NOMO-1 treated with dmso at 0.1 percent for 144 hours (cell line): ENCODE measurements around the gene DHX36.

Experiments used
- DNase-seq: peaks from one replicate; lab custom pipeline; 2025; ENCODE audit not compliant: unreplicated experiment; lab: John Stamatoyannopoulos, UW

The DHX36 gene

GRCh38 chr3:154294016-154294415 lies 30.3 kb downstream of the DHX36 start:
- DNase-seq = no peak

- DNase-seq = no peak
Observed at GRCh38 chr3:154290187-154290586, 34.1 kb downstream of the DHX36 start.

- DNase-seq = peak; percentile 35
Observed at GRCh38 chr3:154285221-154285620, 39.1 kb downstream of the DHX36 start.

- no peak for DNase-seq
Observed at GRCh38 chr3:154280161-154280560, 44.1 kb downstream of the DHX36 start.

- no peak for DNase-seq
Observed at GRCh38 chr3:154275965-154276364, 48.3 kb downstream of the DHX36 start.

- no peak for DNase-seq
Observed at GRCh38 chr3:154275292-154275691, 49.0 kb downstream of the DHX36 start.

- DNase-seq = no peak
Observed at GRCh38 chr3:154274348-154274747, 49.9 kb downstream of the DHX36 start.

- no peak for DNase-seq
Observed at GRCh38 chr3:154273381-154273780, 50.9 kb downstream of the DHX36 start.

GRCh38 chr3:154254527-154254926 lies 69.8 kb downstream of the DHX36 start:
- DNase-seq = no peak

- DNase-seq = peak; percentile 45
Observed at GRCh38 chr3:154252759-154253638, 71.3 kb downstream of the DHX36 start.

GRCh38 chr3:154251610-154252009 lies 72.7 kb downstream of the DHX36 start:
- DNase-seq = no peak

- DNase-seq = no peak
Observed at GRCh38 chr3:154250291-154250690, 74.0 kb downstream of the DHX36 start.

- DNase-seq = no peak
Observed at GRCh38 chr3:154247806-154248415, 76.4 kb downstream of the DHX36 start.

- no peak for DNase-seq
Observed at GRCh38 chr3:154244644-154245043, 79.6 kb downstream of the DHX36 start.

- DNase-seq = no peak
Observed at GRCh38 chr3:154243353-154243752, 80.9 kb downstream of the DHX36 start.

- DNase-seq = no peak
Observed at GRCh38 chr3:154242766-154243165, 81.5 kb downstream of the DHX36 start.

- no peak for DNase-seq
Observed at GRCh38 chr3:154241496-154241895, 82.8 kb downstream of the DHX36 start.

- DNase-seq = no peak
Observed at GRCh38 chr3:154240235-154240634, 84.1 kb downstream of the DHX36 start.

GRCh38 chr3:154236331-154236730 lies 88.0 kb downstream of the DHX36 start:
- no peak for DNase-seq

- no peak for DNase-seq
Observed at GRCh38 chr3:154235330-154235729, 89.0 kb downstream of the DHX36 start.

GRCh38 chr3:154229217-154229590 lies 95.1 kb downstream of the DHX36 start:
- DNase-seq = no peak

- no peak for DNase-seq
Observed at GRCh38 chr3:154228561-154229216, 95.6 kb downstream of the DHX36 start.
